Fibroblast of the conjunctiva (primary cell): ENCODE data around the gene NAALADL1.
A peak's percentile ranks its signal among the peaks of the same experiment; 100 is the strongest.

Experiments
- DNase-seq: peaks from one replicate; pipeline ENCODE4 v3.0.0-alpha.2; 2010; ENCODE audit warnings: low read depth

NAALADL1 gene, protein sequence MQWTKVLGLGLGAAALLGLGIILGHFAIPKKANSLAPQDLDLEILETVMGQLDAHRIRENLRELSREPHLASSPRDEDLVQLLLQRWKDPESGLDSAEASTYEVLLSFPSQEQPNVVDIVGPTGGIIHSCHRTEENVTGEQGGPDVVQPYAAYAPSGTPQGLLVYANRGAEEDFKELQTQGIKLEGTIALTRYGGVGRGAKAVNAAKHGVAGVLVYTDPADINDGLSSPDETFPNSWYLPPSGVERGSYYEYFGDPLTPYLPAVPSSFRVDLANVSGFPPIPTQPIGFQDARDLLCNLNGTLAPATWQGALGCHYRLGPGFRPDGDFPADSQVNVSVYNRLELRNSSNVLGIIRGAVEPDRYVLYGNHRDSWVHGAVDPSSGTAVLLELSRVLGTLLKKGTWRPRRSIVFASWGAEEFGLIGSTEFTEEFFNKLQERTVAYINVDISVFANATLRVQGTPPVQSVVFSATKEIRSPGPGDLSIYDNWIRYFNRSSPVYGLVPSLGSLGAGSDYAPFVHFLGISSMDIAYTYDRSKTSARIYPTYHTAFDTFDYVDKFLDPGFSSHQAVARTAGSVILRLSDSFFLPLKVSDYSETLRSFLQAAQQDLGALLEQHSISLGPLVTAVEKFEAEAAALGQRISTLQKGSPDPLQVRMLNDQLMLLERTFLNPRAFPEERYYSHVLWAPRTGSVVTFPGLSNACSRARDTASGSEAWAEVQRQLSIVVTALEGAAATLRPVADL

GRCh38 chr11:65058419-65059054 is at the start of gene NAALADL1:
Gene NAALADL1, minus strand, starts transcription at chr11:65058553. Its CDS starts 32 bp downstream, at chr11:65058521.
- no peak for DNase-seq

DNA sequence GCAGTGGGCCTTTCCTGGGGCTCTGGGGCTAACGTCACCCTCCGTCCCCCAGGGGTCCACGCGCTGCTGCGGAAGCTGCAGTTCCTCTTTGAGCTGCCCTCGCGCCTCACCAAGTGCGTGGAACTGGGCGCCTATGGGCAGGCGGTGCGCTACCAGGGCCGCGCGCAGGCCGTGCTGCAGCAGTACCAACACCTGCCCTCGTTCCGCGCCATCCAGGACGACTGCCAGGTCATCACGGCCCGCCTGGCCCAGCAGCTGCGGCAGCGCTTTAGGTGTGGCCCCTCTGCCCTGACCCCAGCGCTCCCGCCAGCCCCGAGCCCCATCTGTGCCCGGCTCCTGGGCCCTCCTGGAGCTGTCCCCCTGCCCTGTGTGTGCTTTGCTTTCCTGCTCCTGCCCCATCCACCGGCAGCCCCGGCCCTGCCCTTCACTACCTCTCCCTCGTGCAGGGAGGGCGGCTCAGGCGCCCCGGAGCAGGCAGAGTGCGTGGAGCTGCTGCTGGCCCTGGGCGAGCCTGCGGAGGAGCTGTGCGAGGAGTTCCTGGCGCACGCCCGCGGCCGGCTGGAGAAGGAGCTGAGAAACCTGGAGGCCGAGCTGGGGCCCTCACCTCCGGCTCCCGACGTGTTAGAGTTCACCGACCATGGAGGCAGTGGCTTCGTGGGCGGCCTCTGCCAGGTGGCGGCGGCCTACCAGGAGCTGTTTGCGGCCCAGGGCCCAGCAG is 49.6 kb upstream of the NAALADL1 start:
- no peak for DNase-seq

GRCh38 chr11:65107078-65107477 is 48.7 kb upstream of the NAALADL1 start:
- DNase-seq = no peak

DNA sequence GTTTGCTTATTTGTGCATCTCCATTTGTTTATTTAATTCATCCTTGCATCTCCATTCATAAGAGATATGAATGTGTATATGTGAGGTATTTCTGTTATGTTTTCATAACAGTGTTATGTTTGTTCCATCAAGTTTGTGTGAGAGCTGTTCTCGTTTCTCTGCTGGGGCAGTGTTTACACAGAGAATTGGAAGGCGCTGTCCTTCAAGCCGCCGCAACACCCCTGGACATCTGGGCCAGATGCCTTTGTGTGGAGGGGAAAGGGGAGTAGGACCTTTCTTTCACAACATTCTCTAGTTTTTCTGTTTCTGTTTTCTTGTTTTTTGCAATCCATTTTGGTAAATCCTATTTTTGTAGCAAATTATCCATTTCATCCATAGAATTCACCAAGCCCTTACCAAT is 46.3 kb upstream of the NAALADL1 start:
- DNase-seq = no peak

DNA sequence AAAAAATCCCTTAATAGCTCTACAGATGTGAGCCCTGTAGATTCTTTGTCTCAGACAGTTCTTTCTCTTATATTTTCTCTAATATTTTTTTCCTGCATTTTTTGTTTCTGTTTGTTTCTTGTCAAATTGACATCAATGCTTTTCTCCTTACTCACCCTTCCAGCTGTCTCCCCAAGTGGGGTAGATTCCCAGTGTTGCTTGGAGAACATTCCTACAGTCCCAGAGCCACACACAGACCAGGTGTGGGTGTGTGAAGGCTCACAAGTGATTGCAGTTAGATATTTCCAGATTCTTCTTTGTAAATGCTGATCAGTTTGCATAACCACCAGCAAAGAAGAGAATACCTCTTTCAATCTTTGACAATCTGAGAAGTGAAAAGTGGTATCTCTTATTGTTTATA is 45.1 kb upstream of the NAALADL1 start:
- no peak for DNase-seq

DNA sequence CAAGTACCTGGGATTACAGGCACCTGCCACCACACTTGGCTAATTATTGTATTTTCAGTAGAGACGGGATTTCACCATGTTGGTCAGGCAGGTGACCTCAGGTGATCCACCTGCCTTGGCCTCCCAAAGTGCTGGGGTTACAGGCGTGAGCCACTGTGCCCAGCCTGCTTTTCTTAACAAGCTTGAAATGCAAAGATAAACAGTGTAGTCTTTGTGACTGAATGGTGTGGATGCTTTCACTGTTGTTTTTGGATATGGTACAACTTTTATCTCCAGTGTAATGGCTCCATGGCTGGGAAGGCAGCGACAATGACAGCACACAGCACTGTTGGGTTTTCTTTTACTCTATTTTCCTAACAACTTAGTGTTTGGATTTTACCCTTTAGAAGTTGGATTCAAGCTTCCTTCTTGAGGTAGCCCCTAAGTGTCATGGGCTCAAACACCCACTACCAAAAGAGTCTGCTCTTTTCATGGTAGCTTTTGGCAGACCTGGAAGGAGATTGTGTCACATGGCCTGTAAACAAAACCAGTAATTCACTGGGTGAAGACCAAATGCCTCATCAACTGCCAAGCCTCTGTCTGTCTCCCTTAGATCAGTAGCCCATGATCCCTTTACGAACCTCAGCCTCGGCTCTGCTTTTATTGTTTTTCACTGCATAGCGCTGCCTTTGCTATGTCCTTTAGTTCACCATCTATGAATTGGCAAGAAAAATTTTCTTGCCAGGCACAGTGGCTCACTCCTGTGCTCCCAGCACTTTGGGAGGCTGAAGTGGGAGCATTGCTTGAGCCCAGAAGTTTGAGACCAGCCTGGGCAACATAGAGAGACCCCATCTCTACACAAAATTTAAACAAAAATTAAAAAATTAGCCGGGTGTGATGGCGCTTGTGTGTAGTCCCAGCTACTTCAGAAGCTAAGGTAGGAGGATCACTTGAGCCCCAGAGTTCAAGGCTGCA is 44.1 kb upstream of the NAALADL1 start:
- no peak for DNase-seq

DNA sequence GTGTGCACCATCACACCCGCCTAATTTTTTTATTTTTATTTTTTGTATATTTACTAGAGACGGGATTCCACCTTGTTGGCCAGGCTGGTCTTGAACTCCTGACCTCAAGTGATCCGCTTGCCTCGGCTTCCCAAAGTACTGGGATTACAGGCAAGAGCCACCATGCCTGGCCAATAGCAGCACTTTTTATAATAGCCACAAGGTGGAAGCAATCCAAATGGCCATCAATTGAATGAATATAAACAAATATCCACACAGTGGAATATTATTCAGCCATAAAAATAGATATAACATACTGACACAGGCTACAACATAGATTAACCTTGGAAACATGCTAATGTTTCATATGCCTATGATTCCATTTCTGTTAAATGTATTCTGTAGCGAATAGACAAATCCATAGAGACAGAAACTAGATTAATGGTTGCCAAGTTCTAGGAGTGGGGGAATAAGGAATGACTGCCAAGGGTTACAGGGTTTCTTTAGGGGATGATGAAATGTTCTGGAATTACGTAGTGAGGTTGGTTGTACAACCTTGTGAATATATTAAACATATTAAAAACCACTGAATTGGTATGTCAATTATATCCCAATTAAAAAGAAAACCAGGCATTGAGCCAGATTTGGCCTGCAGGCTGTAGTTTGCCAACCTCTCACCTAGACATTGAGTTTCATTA is 42.5 kb upstream of the NAALADL1 start:
- DNase-seq = no peak

DNA sequence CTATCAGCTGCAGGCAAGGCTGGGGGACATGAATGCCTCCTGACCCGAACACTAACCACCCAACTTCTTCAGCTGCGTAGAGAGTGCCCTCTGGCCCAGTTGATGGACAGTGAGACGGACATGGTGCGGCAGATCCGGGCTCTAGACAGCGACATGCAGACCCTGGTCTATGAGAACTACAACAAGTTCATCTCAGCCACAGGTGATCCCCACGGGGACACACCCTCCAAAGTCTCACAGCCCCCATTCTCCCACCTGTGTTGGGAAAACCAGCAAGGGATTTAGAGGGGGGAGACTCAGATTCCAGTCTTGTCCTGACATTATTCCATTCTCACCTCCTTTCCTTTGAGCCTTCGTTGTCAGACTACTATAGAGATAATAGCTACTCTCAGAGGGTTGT is 38.6 kb upstream of the NAALADL1 start:
- no peak for DNase-seq

GRCh38 chr11:65095974-65096806 is 37.8 kb upstream of the NAALADL1 start, which contains the start of gene VPS51:
Gene VPS51, plus strand, starts transcription at chr11:65096214. Its CDS starts 37 bp downstream, at chr11:65096251.
- peak; percentile 79 for DNase-seq

GRCh38 chr11:65095427-65095826 is 37.1 kb upstream of the NAALADL1 start:
- DNase-seq = no peak

GRCh38 chr11:65090628-65091027 is 32.3 kb upstream of the NAALADL1 start:
- DNase-seq = no peak

- DNase-seq = no peak
Measured at GRCh38 chr11:65089621-65090020, 31.3 kb upstream of the NAALADL1 start.

DNA sequence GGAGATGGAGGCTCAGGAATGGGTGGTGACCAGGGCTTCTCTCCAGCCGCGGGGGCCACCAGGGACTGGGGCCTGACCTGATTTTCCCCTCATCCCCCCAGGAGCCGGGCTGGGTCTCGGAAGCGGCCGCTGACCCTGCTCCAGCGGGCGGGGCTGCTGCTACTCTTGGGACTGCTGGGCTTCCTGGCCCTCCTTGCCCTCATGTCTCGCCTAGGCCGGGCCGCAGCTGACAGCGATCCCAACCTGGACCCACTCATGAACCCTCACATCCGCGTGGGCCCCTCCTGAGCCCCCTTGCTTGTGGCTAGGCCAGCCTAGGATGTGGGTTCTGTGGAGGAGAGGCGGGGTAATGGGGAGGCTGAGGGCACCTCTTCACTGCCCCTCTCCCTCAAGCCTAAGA is 29.5 kb upstream of the NAALADL1 start:
- DNase-seq = no peak

DNA sequence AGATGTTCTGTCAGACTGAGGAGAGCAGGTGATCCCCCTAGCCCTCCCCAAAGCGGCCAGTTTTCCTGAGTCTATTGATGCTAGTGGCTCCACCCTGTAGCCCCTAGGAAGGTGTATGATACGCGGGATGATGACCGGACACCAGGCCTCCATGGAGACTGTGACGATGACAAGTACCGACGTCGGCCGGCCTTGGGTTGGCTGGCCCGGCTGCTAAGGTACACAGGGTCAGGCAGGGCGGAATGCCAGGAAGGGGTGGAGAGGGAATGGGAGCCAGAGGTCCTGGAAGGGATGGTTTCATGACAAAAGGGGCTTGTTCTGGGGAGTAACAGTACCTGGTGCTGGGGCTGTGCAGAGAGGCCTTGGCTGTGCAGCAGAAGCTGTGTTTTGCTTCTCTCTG is 28.9 kb upstream of the NAALADL1 start:
- DNase-seq = no peak

DNA sequence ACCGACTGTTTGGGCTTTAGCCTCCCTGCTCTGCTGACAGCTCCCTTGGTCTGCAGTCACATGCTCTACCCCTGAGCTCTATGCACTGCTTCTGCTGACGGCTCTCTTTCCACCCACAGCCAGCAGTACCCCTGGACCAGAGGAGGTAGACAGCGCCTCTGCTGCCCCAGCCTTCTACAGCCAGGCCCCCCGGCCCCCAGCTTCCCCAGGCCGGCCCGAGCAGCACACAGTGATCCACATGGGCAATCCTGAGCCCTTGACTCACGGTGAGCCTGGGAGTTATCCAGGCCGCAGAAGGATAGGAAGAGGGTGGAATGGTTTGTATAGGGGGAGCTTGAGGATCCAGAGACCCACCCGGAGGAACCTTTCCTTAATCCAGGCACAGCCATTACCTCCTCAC is 28.5 kb upstream of the NAALADL1 start:
- DNase-seq = no peak

DNA sequence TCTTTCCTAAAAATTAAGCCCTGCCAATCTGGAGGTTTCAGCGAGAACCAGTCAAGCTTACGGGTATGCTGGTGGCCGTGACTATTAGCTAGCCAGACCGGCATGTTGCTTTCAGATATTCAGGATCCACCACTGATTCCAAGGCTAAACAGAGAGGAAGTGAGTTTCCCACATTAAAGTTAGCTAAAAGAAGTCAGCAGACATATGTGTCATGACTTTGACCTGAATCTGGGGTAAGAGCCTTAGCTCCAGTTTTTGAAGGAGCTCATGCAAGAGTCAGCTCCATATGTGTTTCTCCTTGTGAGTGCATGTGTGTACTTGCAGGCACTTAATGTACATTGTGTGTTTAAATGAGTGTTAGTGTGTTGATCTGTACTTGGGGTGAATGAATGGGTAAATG is 27.1 kb upstream of the NAALADL1 start:
- DNase-seq = no peak

- DNase-seq = no peak
Measured at GRCh38 chr11:65084598-65085375, 26.4 kb upstream of the NAALADL1 start.

GRCh38 chr11:65083834-65084597 is 25.7 kb upstream of the NAALADL1 start, which contains the start of the genes CDCA5 and ZFPL1:
Gene CDCA5, minus strand, starts transcription at chr11:65084040. Its CDS starts 62 bp downstream, at chr11:65083978.
Gene ZFPL1, plus strand, starts transcription at chr11:65084222. Its CDS starts 477 bp downstream, at chr11:65084699.
- DNase-seq = peak; percentile 88
